Right lobe of liver (tissue), 6 donors: ENCODE measurements around the gene PTK6. TPM values are rescaled to one million over a fixed set of nuclear protein-coding genes. Genes with fewer than 3 reads are reported as not detected.
A peak's percentile ranks its signal among the peaks of the same experiment; 100 is the strongest.

Source experiments
- ATAC-seq, 4 donors: fragments of 200-7000 bp; cut with Tn5 transposase; one replicate each; pipeline ENCODE4 v1.9.1; 2020; ENCODE audit warnings: mild to moderate bottlenecking in 4 of 4, moderate library complexity in 4 of 4
- DNase-seq, 3 donors: peaks; one replicate each; pipeline ENCODE4 v3.0.0-alpha.2; 2020
- H3K27ac ChIP-seq, 3 donors: fragments of 200-600 bp; one replicate each; pipeline ENCODE4 v1.8.0; 2022
- H3K27me3 ChIP-seq, 2 donors: fragments of 200-600 bp; one replicate each; pipeline ENCODE4 v1.8.0; 2022
- H3K36me3 ChIP-seq, 4 donors: fragments of 200-600 bp; sonication (generic) in 1 of 4; one replicate each; pipeline versions ENCODE4 v1.5.1 to v1.8.0; 2017 to 2022; ENCODE audit warnings: control low read depth in 1 of 4
- H3K4me1 ChIP-seq, 4 donors: fragments of 200-600 bp; sonication (generic) in 1 of 4; one replicate each; pipeline versions ENCODE4 v1.5.1 to v1.8.0; 2017 to 2022; ENCODE audit warnings: control low read depth in 1 of 4
- H3K4me3 ChIP-seq, 3 donors: fragments of 200-600 bp; one replicate each; pipeline ENCODE4 v1.8.0; 2022
- H3K9me3 ChIP-seq, 4 donors: fragments of 200-600 bp; sonication (generic) in 1 of 4; one replicate each; pipeline versions ENCODE4 v1.5.1 to v1.8.0; 2017 to 2022; ENCODE audit warnings: control low read depth in 1 of 4
- POLR2A ChIP-seq: fragments of 450-650 bp; IDR thresholded peaks from one replicate; pipeline ENCODE4 v1.6.1; 2017; ENCODE audit warnings: antibody characterized with exemption, mild to moderate bottlenecking
- WGBS: methylation state at CpG from one replicate; pipeline ENCODE4 v1.1.6; 2018; ENCODE audit warnings: low coverage, low lambda C conversion rate; ENCODE audit not compliant: insufficient coverage; ENCODE audit errors: missing lambda C conversion rate; 5-methylcytosine and 5-hydroxymethylcytosine counted together
- intact Hi-C, 2 donors: fragments of 100-400 bp; cut with DNase I; formaldehyde crosslinking; loops; one replicate each; pipeline versions ENCODE4 v1.11.2 to v1.14.1; 2022
- total RNA-seq, 6 experiments: library from RNA; depleted of rRNA in 2 of 6; stranded (reverse); fragments of >200 nt in 2 of 6; fragmentation: NEBNext Ultra II Directional in 3 of 6; extraction: Animal tissue kit (Norgen Biotek cat#: 25700) in 3 of 6; gene quantifications; one replicate each; pipeline versions ENCODE4 v1.1.0 to v1.2.4, GENCODE V29; 2016 to 2023
- TF ChIP-seq, protein P1 (sequence below), 4 donors: fragments of 200-600 bp in 3 of 4; fragments of 450-650 bp in 1 of 4; IDR thresholded peaks; one replicate each; pipeline versions ENCODE4 v1.5.1 to v1.8.0; 2016 to 2022; ENCODE audit warnings: antibody characterized with exemption in 4 of 4, mild to moderate bottlenecking in 2 of 4
- donor health status: DM: no; HTN: yes; CAD: no.
- donor health status: DM: no; HTN: no; CAD: no.
- donor health status: DM: no; HTN: no; CAD: no.
- donor health status: DM: no; HTN: yes; CAD: no.
- donor health status: DM: no; HTN: yes; CAD: no.

Gene PTK6
- total RNA-seq, 6 experiments from 2014 or later: 0.78 to 11.0 (median 3.6) TPM

DNA sequence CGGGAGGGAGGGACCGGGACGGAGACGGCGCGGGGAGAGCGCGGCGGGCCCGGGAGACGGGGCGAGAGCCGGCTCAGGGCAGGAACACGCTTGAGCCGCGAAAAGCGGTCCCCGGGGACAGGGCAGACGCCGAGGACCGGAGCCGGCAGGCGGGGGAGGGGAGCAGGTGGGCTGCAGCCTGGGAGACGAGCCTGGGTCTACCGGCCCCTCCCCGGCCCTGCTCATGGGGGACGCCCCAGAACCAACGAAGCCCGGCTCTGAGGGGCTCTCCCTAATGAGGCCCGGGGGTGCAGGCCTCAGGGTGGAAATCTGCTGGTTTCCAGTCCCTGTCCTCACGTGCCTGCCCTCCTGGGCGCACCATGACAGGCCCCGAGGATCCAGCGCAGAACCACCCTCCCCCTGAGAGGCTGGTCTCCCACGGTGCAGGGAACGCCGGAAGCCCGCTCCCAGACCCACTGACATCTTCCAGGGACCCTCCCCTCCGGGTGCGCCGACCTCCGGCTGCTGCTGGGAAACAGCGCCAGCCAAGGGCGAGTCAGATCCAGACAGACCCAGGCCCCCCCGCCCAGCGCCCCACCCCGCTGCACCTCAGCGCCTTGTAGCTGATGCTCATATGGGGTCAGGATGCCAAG lies 37.7 kb downstream of the PTK6 start:
- ATAC-seq (no peak), DNase-seq (peak in 2 of 3 donors; percentile 40 to 41)
- no peak overlapping the region for H3K27ac ChIP-seq
- no peaks in the 10 kb centered on the region for H3K36me3 ChIP-seq
- H3K9me3 ChIP-seq: no peaks in the 10 kb centered on the region
- H3K27me3 ChIP-seq: peaks cover 0 to 7% of the 10 kb centered on the region in 2 donors
- WGBS: no CpG with 5 or more reads among the region's 48 CpGs
- intact Hi-C loops: no loop called here
- H3K4me1 ChIP-seq: no peaks in the 10 kb centered on the region
- H3K4me3 ChIP-seq: peak overlapping the region in 1 of 3 donors; percentile 19
- TF ChIP-seq, protein P1, sequence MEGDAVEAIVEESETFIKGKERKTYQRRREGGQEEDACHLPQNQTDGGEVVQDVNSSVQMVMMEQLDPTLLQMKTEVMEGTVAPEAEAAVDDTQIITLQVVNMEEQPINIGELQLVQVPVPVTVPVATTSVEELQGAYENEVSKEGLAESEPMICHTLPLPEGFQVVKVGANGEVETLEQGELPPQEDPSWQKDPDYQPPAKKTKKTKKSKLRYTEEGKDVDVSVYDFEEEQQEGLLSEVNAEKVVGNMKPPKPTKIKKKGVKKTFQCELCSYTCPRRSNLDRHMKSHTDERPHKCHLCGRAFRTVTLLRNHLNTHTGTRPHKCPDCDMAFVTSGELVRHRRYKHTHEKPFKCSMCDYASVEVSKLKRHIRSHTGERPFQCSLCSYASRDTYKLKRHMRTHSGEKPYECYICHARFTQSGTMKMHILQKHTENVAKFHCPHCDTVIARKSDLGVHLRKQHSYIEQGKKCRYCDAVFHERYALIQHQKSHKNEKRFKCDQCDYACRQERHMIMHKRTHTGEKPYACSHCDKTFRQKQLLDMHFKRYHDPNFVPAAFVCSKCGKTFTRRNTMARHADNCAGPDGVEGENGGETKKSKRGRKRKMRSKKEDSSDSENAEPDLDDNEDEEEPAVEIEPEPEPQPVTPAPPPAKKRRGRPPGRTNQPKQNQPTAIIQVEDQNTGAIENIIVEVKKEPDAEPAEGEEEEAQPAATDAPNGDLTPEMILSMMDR (IDR thresholded peaks at IDR 0.05): no peak
- no peak for TF ChIP-seq POLR2A

DNA sequence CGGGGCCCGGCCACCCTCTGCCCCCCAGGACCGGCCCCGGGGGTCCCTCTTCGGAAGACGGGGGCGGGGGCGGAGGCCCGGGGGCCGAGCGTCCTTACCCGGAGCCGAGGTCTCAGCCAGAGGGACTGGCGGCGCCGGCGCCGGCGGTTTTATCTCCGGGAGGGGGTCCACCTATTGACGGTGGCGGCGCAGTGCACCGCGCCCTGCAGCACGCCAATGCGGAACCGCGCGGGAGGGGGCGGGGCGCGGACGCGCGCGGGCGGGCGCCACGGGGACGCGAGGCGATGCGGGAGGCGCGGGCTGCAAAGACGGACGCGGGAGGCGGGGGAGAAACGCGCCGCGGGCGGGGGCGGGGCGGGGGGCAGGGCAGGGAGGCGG lies 38.2 kb downstream of the PTK6 start, which contains the start of gene EEF1A2:
EEF1A2 (minus strand) TSS at position 124 of the 378 bp plus-strand sequence. CDS start 1,320 bp downstream, outside the sequence.
- WGBS: 0% methylated on average over 13 of the region's 58 CpGs
- Histone ChIP-seq H3K9me3 (no peaks in the 10 kb centered on the region), H3K27me3 (peaks cover 0 to 7% of the 10 kb centered on the region in 2 donors), H3K4me1 (no peaks in the 10 kb centered on the region), H3K4me3 (peak within 1 kb of the TSS in 1 of 3 donors; percentile 19), H3K36me3 (no peaks in the 10 kb centered on the region), H3K27ac (no peak within 1 kb of the TSS)
- DNase-seq (peak in 2 of 3 donors; percentile 41 to 50), ATAC-seq (no peak)
- TF ChIP-seq POLR2A: no peak
- TF ChIP-seq, protein P1 (IDR thresholded peaks at IDR 0.05): no peak
- intact Hi-C loops: no loop called here

DNA sequence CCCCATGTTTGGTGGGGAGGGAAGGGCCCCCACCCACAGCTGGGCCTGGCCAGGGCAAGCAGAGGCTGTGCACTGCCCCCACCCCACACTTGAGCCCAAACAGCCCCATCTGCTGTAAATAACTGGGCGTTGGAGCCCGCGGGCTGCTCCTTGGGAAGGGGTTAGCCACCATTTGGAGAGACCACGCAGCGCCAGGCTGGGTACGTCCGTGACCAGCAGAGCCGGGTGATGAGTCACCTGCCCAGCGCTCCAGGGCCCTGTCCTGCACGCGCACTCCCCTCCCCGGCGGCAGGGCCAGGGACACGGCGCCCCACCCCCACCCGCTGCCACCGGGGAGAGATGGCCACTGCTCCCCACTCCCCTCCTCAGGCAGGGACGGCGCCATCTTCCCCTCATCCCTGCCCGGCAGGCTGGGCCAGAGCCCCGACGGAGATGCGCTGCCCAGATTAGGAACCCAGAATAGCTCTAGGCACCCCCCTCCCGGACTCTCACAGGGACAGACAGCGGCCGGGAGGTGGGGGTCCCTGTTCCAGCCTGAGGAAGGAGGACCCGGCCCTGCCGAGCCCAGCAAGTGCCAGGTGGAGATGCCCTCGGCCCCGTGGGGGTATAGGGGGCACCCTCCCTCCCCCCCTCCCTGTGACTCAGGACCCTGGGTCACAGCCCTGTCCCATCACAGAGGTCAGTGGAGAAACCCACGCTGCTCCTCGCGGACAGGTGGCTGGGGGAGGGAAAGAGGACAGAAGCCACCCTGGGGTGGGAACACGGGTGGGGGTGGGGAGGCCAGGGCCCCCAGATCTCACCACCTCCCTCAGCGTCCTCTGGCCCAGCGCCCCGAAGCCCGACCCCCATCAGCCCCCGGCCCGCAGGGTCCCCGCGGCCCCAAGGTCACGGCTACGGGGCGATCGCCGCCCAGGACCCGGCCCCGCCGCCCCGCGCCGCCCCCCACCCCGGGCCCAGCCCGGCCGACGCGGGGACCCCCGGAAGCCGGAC lies 38.9 kb downstream of the PTK6 start:
- Histone ChIP-seq H3K27ac (no peak overlapping the region), H3K4me3 (no peak overlapping the region), H3K36me3 (no peaks in the 10 kb centered on the region), H3K27me3 (peaks cover 0 to 7% of the 10 kb centered on the region in 2 donors), H3K4me1 (no peaks in the 10 kb centered on the region), H3K9me3 (no peaks in the 10 kb centered on the region)
- WGBS: no CpG with 5 or more reads among the region's 60 CpGs
- TF ChIP-seq, protein P1 (IDR thresholded peaks at IDR 0.05): no peak
- TF ChIP-seq POLR2A: no peak
- ATAC-seq (peak in 2 of 4 donors; percentile 50 to 65), DNase-seq (peak; percentile 42 to 59 (median 52))
- intact Hi-C loops: no loop called here

DNA sequence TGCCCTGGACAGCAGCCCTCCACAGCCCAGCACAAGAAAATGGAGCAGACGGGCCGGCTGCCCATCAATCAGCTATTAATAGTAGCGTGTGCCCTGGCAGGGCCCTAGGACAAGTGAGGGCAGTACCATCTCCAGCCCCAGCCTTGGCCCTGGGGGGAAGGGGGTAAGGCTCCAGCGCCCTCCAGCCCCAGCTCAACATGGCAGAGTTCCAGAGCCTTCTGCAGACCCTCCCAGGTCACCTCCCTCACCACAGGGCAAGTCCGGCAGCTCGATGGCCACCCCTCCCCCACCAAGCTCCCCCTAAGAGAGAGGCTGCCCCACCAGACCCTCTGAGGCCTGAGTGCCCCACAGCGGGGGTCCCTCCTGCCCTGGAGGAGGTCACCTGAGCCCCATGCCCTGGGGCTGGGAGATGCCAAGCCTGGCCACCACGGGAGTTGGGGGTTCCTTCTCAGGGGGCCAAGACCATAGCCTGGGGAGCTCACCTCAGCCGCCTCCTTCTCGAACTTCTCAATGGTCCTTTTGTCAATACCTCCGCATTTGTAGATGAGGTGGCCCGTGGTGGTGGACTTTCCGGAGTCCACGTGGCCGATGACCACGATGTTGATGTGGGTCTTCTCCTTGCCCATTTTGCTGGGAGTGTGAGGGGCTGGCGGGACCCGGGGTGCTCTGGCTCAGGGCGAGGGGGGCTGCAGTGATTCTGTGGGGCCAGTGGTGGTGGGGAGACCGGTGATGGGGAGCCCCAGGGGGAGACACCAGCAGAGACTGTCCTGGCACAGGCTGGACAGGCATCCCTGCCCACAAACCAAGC lies 39.8 kb downstream of the PTK6 start:
- Histone ChIP-seq H3K27me3 (peaks cover 0 to 7% of the 10 kb centered on the region in 2 donors), H3K4me1 (no peaks in the 10 kb centered on the region), H3K27ac (no peak overlapping the region), H3K9me3 (no peaks in the 10 kb centered on the region), H3K4me3 (no peak overlapping the region), H3K36me3 (no peaks in the 10 kb centered on the region)
- no peak for TF ChIP-seq POLR2A
- TF ChIP-seq, protein P1 (IDR thresholded peaks at IDR 0.05): no peak
- intact Hi-C loops: no loop called here
- WGBS: 59% methylated on average over 8 of the region's 20 CpGs
- ATAC-seq (no peak), DNase-seq (peak in 2 of 3 donors; percentile 44 to 48)
